Activated CD8-positive, alpha-beta memory T cell treated with anti-CD3 and anti-CD28 coated beads, Interleukin-2, amount 50 U/mL, for 48 hours (primary cell): ENCODE data around the gene CNOT3.
A peak's percentile ranks its signal among the peaks of the same experiment; 100 is the strongest.
"Not testable (repeated sequence)": the region's sequence is repeated elsewhere in the genome, so short reads cannot be mapped to it uniquely, and the experiment has no call there.

Experiments
- DNase-seq: peaks from one replicate; pipeline ENCODE4 v3.0.0-alpha.2; 2020

The CNOT3 gene

GRCh38 chr19:54137699-54138488, at the start of gene CNOT3:
TSS of gene CNOT3 (plus strand) at chr19:54137762. CDS start at chr19:54142979, 5,217 bp downstream.
- DNase-seq: peak; percentile 71

GRCh38 chr19:54094426-54095000, 43.0 kb upstream of the CNOT3 start:
- no peak for DNase-seq

- DNase-seq: no peak
Measured at GRCh38 chr19:54095136-54095858, 42.3 kb upstream of the CNOT3 start.

- peak; percentile 71 for DNase-seq
Measured at GRCh38 chr19:54095859-54096616, 41.5 kb upstream of the CNOT3 start.

- no peak for DNase-seq
Measured at GRCh38 chr19:54096617-54097106, 40.9 kb upstream of the CNOT3 start.

DNA sequence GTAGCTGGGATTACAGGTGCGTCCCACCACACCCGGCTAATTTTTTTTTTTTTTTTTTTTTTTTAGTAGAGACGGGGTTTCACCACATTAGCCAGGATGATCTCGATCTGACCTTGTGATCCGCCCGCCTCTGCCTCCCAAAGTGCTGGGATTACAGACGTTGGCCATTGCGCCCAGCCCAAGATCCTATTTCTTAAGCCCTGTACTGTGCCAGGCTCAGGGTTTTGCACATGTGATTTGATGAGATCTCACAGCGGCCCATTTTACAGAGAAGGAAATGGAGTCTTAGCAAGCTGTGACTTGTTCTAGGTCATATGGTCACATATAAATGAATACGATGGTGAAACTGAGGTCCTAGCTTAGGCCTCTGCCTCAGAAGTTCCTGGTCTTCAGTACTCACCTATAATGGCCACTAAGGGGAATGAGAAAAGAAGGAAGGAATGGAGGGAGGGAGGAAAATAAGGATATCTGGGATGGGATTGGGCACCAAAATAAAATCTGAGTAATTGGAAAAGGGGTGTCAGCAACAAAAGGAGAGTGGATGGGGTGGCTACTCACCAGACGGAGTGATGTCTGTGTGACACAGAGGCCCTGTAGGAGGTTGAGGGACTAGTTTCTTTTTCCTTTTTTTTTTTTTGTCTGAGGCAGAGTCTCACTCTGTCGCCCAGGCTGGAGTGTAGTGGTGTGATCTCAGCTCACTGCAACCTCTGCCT, 38.2 kb upstream of the CNOT3 start:
- no peak for DNase-seq

GRCh38 chr19:54099903-54100255, 37.7 kb upstream of the CNOT3 start:
- not testable (repeated sequence) for DNase-seq

GRCh38 chr19:54100561-54100960, 37.0 kb upstream of the CNOT3 start, which contains the start of gene OSCAR:
TSS of gene OSCAR (minus strand) at chr19:54100803. CDS start at chr19:54100792, 11 bp downstream.
- peak; percentile 51 for DNase-seq

DNA sequence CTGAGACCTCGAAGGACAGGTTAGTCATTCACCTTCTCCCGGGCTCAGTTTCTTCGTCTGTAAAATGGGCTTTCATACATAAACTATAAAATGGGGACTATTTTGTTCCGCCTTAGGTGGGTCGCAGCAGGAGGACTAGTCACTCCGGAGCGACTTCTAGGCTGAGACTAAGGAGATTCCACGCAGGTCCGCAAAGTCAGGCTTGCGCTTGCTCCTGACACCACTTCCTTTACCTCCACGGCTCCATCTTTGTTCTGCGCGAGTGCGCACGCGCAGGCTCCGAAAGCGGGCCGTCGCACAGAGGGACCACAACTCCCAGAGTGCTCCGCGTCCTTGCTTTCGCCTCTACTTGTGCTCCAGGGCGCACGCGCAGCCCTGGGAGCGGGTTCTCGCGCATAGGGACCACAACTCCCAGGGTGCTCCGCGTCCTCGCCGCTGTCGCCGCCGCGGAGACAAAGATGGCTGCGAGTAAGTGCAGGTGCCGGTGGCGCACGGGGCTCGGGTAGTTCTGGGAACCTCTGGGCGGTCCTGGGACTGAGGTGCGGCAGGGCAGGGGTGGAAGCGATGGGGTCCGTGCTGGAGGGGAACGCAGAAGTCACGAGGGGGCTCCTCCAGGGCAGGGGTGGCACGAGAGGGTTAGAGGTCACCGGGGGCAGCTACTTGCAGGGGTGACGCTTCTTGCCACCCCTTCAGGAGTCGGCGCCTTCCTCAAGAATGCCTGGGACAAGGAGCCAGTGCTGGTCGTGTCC, 35.0 kb upstream of the CNOT3 start, which contains the start of gene NDUFA3:
NDUFA3 (plus strand) TSS at position 435 of the 749 bp plus-strand sequence; CDS start at position 459, 24 bp downstream.
- peak; percentile 98 for DNase-seq

GRCh38 chr19:54104998-54105715, 32.4 kb upstream of the CNOT3 start:
- no peak for DNase-seq

DNA sequence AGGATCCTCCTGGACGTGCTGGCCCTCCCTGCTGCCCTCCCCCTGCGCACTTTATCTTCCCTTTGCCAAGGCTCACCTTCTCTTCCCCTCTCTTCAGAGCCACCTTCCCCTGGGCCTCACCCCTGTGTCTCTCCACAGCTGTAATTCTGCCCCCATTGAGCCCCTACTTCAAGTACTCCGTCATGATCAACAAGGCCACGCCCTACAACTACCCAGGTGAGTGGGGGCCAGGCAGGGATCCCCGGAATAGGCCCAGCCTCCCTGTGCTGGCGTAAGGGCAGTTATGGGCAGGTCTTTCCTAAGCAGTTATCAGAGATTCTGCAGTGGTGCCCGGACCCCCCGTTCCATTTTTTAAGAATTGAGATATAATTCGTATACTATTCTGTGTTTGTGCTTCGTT, 31.8 kb upstream of the CNOT3 start:
- DNase-seq: no peak

- no peak for DNase-seq
Measured at GRCh38 chr19:54106716-54107115, 30.8 kb upstream of the CNOT3 start.

DNA sequence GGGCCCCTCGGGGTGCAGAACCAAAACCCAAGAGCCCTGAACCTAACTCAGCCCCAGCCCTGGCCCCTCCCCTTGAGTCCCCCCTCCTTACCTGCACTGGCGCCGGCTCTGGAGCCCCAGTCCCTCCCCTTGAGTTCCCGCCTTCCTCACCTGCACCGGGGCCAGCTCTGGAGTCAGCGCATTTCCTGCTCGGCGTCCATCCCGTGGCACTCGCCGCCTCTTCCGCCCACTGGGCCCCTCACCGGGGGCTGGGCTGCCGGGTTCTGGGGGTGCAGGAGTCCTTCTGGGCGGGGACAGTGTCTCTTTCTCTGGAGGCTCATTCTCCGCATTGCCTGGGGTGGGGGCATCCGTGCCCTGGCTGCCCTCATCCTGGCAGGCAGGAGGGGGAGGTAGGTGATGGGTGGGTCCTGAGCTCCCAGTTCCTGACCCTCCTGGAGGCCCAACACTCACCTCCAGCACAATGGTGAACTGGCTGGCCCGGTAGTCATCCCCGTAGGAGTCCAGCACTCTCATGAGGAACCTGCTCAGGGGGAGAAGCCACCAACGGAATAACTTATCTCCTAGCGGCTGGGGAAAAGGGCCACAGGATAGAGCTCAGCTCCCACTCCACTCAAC, 29.6 kb upstream of the CNOT3 start:
- DNase-seq: no peak

DNA sequence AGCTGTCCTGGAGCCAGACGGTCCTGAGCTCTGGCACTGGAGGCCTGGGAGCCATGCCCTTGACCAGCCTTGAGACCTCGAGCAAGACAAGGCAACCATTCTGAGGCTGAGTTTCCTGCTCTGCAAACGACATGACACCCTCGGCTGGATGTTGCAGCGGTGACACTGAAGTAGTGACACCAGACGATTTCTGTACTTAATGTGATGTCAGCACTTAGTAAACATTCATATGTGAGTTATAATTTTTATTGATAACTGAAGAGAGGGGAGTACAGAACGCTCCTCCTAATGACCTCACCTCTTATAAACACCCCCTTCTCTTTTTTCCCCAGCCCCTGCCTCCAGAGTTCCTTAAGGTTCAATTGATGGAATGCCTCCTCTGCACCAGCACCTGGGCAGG, 29.1 kb upstream of the CNOT3 start:
- no peak for DNase-seq

DNA sequence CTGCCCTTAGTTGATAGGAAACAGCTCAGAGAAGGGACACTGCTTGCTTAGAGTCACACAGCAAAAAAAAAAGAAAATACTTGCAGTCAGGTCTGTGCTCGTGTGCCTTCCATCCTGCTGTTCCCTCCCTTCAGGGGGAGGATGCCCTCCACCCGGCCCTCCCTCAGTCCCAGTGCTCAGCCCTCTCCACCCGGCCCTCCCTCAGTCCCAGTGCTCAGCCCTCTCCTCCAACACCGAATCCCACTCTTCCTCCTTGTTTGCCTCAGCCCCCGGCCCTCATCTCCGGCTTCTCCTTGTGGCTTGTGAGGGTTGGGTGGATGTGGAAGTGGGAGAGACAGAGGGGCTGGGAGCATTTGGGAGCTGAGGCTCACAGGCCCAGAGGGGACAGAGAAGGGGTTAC, 27.9 kb upstream of the CNOT3 start:
- DNase-seq: no peak

GRCh38 chr19:54114340-54115108, 23.0 kb upstream of the CNOT3 start:
- peak; percentile 77 for DNase-seq

DNA sequence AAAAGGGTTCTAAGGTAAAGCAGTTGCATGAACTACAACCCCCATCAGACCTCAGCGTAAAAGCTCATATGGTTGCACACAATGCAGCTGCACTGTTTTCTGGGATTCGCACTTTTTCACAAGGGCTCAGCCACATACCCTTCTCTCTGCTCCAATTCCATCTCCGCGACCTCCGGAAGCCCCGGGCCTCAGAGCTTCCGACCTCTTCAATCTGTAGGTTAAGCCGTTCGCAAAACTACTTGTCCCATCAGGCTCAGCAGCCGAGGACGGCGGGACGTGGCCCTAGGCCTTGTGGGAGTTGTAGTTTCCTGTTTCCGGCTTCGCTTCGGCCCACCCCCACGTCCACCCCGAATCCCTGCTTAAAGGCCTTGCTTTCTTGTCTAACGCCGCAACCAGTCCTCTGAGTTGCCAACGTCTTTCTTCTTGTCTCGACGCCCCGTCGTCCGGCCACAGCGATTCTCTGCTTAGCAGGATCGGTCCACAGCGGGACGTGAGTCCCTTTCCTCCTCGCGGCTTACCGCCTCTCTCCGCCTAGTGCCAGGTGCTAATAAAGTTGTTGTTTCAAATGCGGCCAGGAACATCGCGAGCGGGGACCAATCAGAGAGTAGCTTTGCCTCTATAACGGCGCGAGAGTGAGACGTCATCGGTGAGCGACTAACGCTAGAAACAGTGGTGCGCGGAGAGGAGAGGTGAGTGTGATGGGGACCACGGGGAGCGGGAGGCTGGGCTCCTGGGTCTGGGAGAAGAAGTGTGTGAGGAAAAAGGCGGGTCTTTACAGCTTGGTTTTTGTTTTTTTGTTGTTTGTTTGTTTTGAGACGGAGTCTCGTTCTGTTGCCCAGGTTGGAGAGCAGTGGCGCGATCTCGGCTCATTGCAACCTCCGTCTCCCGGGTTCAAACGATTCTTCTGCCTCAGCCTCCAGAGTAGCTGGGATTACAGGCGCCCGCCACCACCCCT, 22.2 kb upstream of the CNOT3 start, which contains the start of the genes PRPF31 and TFPT:
PRPF31 (plus strand) TSS at position 646 of the 955 bp plus-strand sequence. CDS start 2,525 bp downstream, outside the sequence.
TFPT (minus strand) TSS at position 549 of the 955 bp plus-strand sequence; CDS start at position 161, 388 bp downstream.
- peak; percentile 97 for DNase-seq

GRCh38 chr19:54121259-54121658, 16.3 kb upstream of the CNOT3 start:
- DNase-seq: no peak
